NCI-H2171 treated with DMSO at 0.1 percent for 48 hours (cell line): Measurements from ENCODE around the gene TMEM167A.
A peak's percentile ranks its signal among the peaks of the same experiment; 100 is the strongest.

ENCODE experiments used
- DNase-seq: peaks from one replicate; lab custom pipeline; 2025; lab: John Stamatoyannopoulos, UW

The TMEM167A gene

GRCh38 chr5:83034528-83035207 is 42.5 kb downstream of the TMEM167A start:
- no peak for DNase-seq

- no peak for DNase-seq
Measured at GRCh38 chr5:83034036-83034435, 43.2 kb downstream of the TMEM167A start.

GRCh38 chr5:83031381-83031780 is 45.8 kb downstream of the TMEM167A start:
- DNase-seq: no peak

- DNase-seq: no peak
Measured at GRCh38 chr5:83029912-83030311, 47.3 kb downstream of the TMEM167A start.

- DNase-seq: no peak
Measured at GRCh38 chr5:83026930-83027687, 50.1 kb downstream of the TMEM167A start.

- DNase-seq: no peak
Measured at GRCh38 chr5:83026516-83026915, 50.7 kb downstream of the TMEM167A start.

- DNase-seq: no peak
Measured at GRCh38 chr5:83025690-83026478, 51.3 kb downstream of the TMEM167A start.

- no peak for DNase-seq
Measured at GRCh38 chr5:83022334-83022733, 54.9 kb downstream of the TMEM167A start.

- DNase-seq: no peak
Measured at GRCh38 chr5:83015676-83016075, 61.5 kb downstream of the TMEM167A start.

- DNase-seq: no peak
Measured at GRCh38 chr5:83011985-83012384, 65.2 kb downstream of the TMEM167A start.

GRCh38 chr5:83009408-83009807 is 67.8 kb downstream of the TMEM167A start:
- peak; percentile 50 for DNase-seq

- DNase-seq: no peak
Measured at GRCh38 chr5:83007755-83008154, 69.4 kb downstream of the TMEM167A start.

GRCh38 chr5:83006683-83007283 is 70.4 kb downstream of the TMEM167A start:
- DNase-seq: no peak

GRCh38 chr5:83003791-83004190 is 73.4 kb downstream of the TMEM167A start:
- DNase-seq: no peak
